Stimulated activated CD4-positive, alpha-beta T cell treated with anti-CD3 and anti-CD28 coated beads, Interleukin-2, amount 100 ng/mL, for 4 hours (primary cell): Measurements from ENCODE around the gene TEAD3.
"Not testable (repeated sequence)": the region's sequence is repeated elsewhere in the genome, so short reads cannot be mapped to it uniquely, and the experiment has no call there.

ENCODE experiments used
- DNase-seq: peaks from one replicate; pipeline ENCODE4 v3.0.0-alpha.2; 2020; ENCODE audit warnings: low read depth

Gene TEAD3

DNA sequence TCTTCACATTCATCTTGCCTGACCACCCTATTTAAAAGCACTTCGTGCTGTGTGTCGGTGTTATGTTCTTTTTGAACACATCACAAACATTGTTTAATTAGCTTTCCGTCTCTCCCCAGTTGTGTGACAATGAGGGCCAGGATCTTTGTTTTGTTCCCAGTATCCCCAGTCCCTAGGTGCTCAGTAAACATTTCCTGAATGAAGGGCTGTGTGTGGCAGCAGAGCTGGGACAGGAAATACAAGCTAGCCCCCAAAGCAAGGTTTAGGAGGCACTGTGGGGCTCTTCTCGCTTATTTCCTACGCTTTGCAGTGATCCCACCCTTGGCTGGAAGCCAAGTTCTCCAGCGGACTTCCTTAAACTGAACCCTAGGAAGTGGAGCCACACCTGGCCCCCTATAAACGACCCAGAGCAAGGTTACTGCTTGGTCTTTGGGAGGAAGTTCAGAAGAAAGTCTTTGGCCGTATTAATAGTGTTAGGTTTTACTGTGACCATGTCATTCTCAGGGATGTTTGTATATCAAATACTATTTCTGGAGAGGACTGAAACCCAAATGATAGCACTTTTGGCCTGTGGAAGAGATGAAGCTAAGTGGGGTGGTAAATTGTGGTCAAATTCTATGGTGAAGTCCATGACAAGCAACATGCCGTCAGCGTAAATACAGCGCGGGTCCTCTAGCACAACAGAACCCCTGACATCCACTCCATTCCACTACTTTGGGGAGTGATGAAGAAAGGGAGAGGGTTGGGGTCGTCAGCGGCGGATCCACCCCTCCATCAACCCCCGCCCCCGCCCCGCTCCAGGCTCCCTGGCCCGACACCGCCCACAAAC, 45.3 kb downstream of the TEAD3 start:
- no peak for DNase-seq

- no peak for DNase-seq
Measured at GRCh38 chr6:35449287-35449881, 47.5 kb downstream of the TEAD3 start.

DNA sequence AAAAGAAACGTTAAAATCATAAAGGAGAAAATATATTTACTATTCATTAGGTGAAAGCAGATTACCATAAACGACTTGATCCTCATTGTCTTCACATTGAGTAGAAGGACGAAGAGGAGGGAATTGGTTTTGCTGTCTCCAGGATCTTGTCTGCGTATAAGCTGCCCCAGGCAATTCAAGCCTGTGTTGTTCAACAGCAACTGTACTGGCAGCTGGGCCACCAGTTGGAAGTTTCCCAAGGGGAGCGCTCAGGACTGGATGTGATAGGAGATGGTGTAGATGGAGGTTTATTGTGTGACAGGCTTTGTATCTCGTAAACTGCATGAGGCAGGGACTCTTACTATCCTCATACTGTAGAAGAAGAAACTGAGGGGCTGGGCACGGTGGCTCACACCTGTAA, 48.7 kb downstream of the TEAD3 start:
- DNase-seq = no peak

DNA sequence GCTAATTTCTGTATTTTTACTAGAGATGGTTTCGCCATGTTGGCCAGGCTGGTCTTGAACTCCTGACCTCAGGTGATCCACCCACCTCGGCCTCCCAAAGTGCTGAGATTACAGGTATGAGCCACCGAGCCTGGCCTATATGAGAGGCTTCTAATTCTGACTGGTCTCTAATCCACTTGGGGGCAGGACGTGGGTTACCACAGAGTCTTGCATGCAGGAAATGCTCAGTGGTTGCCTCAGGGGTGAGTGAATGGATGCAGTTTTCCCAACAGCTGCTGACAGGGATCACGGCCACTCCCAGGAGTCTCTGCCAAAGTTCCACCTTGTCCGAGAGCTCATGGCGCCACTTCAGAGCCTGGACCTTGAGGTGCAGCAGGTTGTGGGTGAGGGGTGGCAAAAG, 51.2 kb downstream of the TEAD3 start:
- no peak for DNase-seq

DNA sequence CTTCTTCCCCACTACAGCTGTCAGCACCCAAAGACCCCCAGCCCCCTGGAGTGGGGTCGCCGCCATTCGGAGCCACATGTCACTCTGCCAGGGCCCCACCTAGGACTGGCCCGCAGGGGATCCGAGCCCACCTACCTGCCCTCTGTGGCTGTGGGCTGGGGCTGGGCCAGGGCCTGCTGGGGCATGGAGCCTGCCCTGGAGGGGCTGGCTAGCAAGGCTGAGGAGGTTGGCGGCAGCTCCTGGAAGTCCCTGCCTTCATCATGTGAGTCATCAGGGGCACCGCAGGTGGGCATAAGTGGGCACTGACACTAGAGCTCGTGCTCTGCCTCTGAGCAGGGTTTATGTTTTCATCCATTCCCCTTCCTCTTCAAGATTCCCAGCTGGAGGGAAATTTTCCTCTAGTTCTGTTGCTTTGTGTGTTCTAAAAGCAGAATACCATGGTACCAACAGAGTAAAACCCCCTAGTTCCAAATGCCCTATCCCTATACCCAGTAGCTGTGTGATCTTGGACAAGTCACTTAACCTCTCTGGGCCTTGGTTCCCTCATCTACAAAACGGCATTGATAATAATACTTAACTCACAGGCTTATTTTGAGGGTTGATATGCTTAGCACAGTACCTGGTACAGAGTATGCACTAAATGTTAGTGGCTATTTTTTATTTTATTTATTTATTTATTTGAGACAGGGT, 53.4 kb downstream of the TEAD3 start:
- no peak for DNase-seq

DNA sequence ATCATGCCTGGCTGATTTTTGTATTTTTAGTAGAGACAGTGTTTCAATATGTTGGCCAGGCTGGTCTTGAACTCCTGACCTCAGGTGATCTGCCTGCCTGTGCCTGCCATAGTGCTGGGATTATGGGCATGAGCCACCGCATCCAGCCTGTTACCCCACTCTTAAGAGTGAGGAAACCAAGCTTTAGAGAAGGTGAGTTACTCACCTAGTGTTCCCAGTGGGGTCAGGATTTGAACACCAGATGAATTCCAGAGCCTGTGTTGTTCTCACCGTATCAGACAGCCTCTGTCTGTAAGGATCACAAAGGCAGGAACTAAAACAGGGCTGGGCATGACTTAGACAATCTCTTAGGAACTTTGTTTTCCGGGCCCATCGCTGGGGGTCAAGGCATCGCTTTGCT, 54.2 kb downstream of the TEAD3 start:
- no peak for DNase-seq

- DNase-seq = no peak
Measured at GRCh38 chr6:35441642-35442041, 55.2 kb downstream of the TEAD3 start.

- no peak for DNase-seq
Measured at GRCh38 chr6:35441205-35441604, 55.7 kb downstream of the TEAD3 start.

DNA sequence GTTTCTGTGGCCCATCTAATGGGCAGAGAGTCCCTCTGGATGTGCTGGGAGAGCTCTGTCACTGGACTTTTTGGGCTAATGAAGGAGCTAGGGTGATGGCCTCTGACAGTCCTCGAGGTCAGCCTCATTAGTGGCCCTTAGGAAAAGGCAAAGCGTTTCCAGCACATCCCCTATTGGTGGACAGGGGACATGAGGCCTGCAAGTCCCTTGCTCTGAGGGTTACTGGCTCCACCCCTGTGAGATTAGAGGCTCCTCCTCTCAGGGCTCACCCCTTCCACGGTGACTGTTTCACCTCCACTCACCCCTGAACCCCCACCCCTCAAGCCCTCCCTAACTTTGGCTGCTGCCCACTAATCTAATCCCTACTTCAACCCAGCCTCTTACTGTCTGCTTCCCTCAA, 57.6 kb downstream of the TEAD3 start:
- DNase-seq = no peak

GRCh38 chr6:35438378-35439065, 58.4 kb downstream of the TEAD3 start:
- not testable (repeated sequence) for DNase-seq

- DNase-seq = no peak
Measured at GRCh38 chr6:35436071-35436857, 60.6 kb downstream of the TEAD3 start.

DNA sequence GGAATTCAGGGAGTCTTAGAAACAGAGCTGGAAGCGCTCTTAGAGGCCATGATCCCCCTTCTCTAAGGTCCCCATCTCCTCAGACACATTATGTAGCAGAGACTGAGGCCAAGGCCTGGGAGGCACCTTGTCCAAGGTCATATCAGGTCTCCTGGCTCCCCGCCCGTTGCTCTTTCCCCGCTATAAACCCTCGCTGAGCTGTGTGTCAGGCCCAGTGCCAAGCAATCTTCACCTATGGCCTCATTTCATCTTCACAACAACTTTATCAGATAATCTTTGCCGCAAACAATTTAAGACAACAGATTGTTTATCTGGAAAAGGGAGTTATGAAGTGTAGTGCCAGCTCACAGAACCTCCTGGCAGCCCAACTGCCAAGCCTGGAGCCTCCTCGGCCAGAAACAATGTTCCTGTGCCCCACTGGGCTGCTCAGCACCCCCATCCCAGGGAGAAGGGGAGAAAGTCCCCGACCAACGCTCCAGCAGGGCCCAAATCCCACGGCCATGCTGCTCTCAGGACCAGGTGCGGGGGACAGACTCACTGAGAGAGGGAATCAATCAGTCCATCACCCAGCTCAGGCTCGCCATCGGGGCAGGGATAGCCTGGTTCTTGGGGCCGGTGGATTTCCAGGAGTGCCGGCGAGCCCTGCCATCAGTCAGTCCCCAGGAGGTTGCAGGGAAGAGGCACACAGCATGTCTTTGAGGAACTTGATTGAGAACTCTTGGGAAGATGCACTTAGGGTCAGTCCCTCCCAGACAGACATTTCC, 61.6 kb downstream of the TEAD3 start:
- no peak for DNase-seq

DNA sequence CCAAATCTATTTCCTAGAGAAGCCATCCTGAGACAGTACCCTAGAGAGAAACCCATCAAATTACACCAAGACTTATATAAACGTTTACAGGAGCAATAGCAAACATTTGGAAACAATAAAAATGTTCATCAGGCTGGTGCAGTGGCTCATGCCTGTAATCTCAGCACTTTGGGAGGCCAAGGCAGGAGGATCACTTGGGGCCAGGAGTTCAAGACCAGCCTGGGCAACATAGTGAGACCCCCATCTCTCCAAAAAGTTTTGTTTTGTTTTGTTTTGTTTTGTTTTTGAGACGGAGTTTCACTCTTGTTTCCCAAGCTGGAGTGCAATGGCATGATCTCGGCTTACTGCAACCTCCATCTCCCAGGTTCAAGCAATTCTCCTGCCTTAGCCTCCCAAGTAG, 64.2 kb downstream of the TEAD3 start:
- not testable (repeated sequence) for DNase-seq

DNA sequence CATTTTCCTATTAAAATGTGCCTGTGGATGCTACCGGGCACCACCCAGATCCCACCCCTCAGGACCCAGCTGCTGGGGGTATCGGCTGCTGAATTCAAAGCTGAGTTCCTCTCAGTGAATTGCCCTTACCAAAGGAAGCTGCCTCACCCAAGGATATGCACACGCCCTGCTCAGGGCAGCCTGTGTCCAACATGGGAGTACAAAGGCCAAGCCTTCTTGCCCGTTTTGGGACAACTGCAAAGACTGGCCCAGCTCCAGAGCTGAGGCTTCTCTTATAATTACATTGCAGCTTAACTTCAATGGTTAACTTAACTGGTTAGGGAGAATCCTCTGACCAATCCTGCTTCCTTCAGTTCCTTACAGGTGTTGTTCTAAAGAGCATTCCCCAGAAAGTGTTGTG, 64.6 kb downstream of the TEAD3 start:
- DNase-seq = no peak

GRCh38 chr6:35429463-35429862, 67.4 kb downstream of the TEAD3 start:
- DNase-seq = no peak

GRCh38 chr6:35428421-35429149, 68.3 kb downstream of the TEAD3 start:
- DNase-seq = no peak

DNA sequence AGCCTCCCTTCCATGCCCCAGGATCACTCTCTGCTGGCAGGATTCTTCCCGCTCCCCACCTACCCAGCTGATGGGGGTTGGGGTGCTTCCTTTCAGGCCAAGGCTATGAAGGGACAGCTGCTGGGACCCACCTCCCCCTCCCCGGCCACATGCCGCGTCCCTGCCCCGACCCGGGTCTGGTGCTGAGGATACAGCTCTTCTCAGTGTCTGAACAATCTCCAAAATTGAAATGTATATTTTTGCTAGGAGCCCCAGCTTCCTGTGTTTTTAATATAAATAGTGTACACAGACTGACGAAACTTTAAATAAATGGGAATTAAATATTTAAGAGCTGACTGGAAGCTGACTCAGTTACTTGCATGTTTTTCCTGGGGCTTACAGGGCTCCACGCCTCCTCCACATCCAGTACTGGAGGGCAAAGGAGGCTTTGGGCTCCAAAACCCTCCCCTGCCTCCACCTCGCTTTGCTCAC, 69.0 kb downstream of the TEAD3 start:
- DNase-seq = no peak

DNA sequence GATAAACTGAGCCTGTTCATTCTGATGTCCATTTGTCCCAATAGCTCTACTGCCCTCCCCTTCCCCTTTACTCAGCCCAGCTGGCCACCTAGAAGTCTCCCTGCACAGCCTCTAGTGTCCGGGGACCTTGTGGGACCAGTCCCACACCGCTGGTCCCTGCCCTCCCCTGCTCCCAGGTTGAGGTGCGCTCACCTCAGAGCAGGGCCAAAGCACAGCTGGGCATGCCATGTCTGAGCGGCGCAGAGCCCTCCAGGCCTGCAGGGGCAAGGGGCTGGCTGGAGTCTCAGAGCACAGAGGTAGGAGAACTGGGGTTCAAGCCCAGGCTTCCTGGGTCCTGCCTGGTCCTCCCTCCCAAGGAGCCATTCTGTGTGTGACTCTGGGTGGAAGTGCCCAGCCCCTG, 69.4 kb downstream of the TEAD3 start:
- DNase-seq = no peak

GRCh38 chr6:35426074-35426473, 70.8 kb downstream of the TEAD3 start:
- no peak for DNase-seq

DNA sequence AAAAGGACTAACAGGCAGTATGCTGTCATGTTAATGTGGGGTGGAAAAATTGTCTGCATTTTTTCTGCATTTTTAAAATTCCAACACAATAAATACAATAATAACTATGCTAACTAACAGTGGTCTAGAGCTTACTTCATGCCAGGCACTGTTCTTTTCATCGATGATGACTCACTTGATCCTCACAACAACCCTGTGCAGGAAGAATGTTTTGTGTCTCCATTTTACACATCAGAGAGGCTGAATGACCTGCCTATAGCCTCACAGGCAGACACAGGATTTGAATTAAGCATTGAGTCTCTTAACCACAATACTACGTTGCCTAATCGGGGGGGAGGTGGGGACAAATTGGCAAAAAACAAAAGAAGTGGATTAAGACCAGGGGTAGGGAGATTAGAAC, 71.6 kb downstream of the TEAD3 start:
- no peak for DNase-seq
